ENCODE data around the gene ERVW-1.
"Not testable (repeated sequence)": the region's sequence is repeated elsewhere in the genome, so short reads cannot be mapped to it uniquely, and the experiment has no call there.

The ERVW-1 gene

GRCh38 chr7:92485267-92485892, 7.6 kb upstream of the ERVW-1 start:
- DNase-seq (ENCODE audit: insufficient read length, low spot score) (no peak), FAIRE-seq (no peak)
- TF ChIP-seq CTCF (IDR thresholded peaks at IDR 0.05; ENCODE audit: insufficient read depth, missing control alignments), result no peak

- DNase-seq (ENCODE audit: insufficient read length, low spot score); FAIRE-seq: not testable (repeated sequence)
These were observed 6.5 kb upstream of the ERVW-1 start for GRCh38 chr7:92484226-92484625.

GRCh38 chr7:92483624-92484023, 5.9 kb upstream of the ERVW-1 start:
- DNase-seq (ENCODE audit: insufficient read length, low spot score); FAIRE-seq: not testable (repeated sequence)

- DNase-seq (ENCODE audit: insufficient read length, low spot score); FAIRE-seq: not testable (repeated sequence)
These were observed 1.4 kb upstream of the ERVW-1 start for GRCh38 chr7:92479146-92479545.

- no peak for TF ChIP-seq CTCF (IDR thresholded peaks at IDR 0.05; ENCODE audit: insufficient read depth, missing control alignments)
- FAIRE-seq, result no peak
- DNase-seq (ENCODE audit: insufficient read length, low spot score), result no peak
These were observed 965 bp upstream of the ERVW-1 start for GRCh38 chr7:92478711-92479110.

GRCh38 chr7:92478095-92478494, 349 bp upstream of the ERVW-1 start:
- DNase-seq (ENCODE audit: insufficient read length, low spot score), result no peak
- TF ChIP-seq CTCF (IDR thresholded peaks at IDR 0.05; ENCODE audit: insufficient read depth, missing control alignments), result no peak
- no peak for FAIRE-seq

GRCh38 chr7:92475851-92476590, 1.7 kb downstream of the ERVW-1 start:
- not testable (repeated sequence) for DNase-seq (ENCODE audit: insufficient read length, low spot score); FAIRE-seq

GRCh38 chr7:92475261-92475770, 2.4 kb downstream of the ERVW-1 start:
- DNase-seq (ENCODE audit: insufficient read length, low spot score); FAIRE-seq: not testable (repeated sequence)

- DNase-seq (ENCODE audit: insufficient read length, low spot score); FAIRE-seq: not testable (repeated sequence)
These were observed 3.8 kb downstream of the ERVW-1 start for GRCh38 chr7:92473989-92474388.

- not testable (repeated sequence) for FAIRE-seq; DNase-seq (ENCODE audit: insufficient read length, low spot score)
These were observed 9.2 kb downstream of the ERVW-1 start for GRCh38 chr7:92468589-92468988.

- FAIRE-seq (no peak), DNase-seq (ENCODE audit: insufficient read length, low spot score) (no peak)
- no peak for TF ChIP-seq CTCF (IDR thresholded peaks at IDR 0.05; ENCODE audit: insufficient read depth, missing control alignments)
These were observed 11.1 kb downstream of the ERVW-1 start for GRCh38 chr7:92466682-92467081.

All from D721Med (cell line).